Endothelial cell of umbilical vein (primary cell): ENCODE measurements around the gene HABP4. TPM values are rescaled to one million over a fixed set of nuclear protein-coding genes. Genes with fewer than 3 reads are reported as not detected.

Source experiments
- BruUV-seq: library from RNA; stranded (reverse); fragments of 400-500 nt; replicated peaks from 2 replicates; lab custom pipeline; 2021; lab: Mats Ljungman, UMichigan
- CTCF ChIA-PET: fragments of 300-600, 350-600 bp; sonication (Branson Sonifier 250); formaldehyde crosslinking; loops from one replicate; lab custom pipeline; 2021; ENCODE audit warnings: antibody characterized with exemption, inconsistent platforms; lab: Charles Lee
- POLR2A ChIA-PET: fragments of 300-600, 350-600 bp; sonication (Branson Sonifier 250); formaldehyde crosslinking; loops from one replicate; lab custom pipeline; 2021; ENCODE audit warnings: antibody characterized with exemption, inconsistent platforms; lab: Charles Lee
- DNase-seq: peaks from one replicate; pipeline ENCODE4 v3.0.0-alpha.2; 2011; ENCODE audit warnings: low read depth, low spot score
- FAIRE-seq: peaks from 2 replicates; lab custom pipeline; 2011; peaks lifted over from hg19 to GRCh38; lab: Jason Lieb, UNC
- H2AFZ ChIP-seq: 2 replicates; pipeline ENCODE4 v1.6.0; 2012; ENCODE audit warnings: low read depth, low read length, control low read depth, inconsistent platforms
- H3K27ac ChIP-seq: 2 replicates; pipeline ENCODE4 v1.5.1; 2011; ENCODE audit warnings: low read depth, mild to moderate bottlenecking, control low read depth, low read length, moderate library complexity; ENCODE audit not compliant: insufficient read depth
- H3K27me3 ChIP-seq, 2 experiments: 2 replicates each; pipeline versions ENCODE4 v1.6.0 to v1.6.1; 2011; ENCODE audit warnings: low read length in 2 of 2, mixed read lengths in 1 of 2; ENCODE audit not compliant: control insufficient read depth in 2 of 2, insufficient read depth in 2 of 2
- H3K36me3 ChIP-seq, 2 experiments: 2 replicates in 1 of 2; 3 replicates in 1 of 2; pipeline ENCODE4 v1.5.1; 2011; ENCODE audit warnings: low read length in 2 of 2, mild to moderate bottlenecking in 1 of 2, moderate library complexity in 1 of 2; ENCODE audit not compliant: control insufficient read depth in 2 of 2, insufficient read depth in 2 of 2; ENCODE audit errors: extremely low read depth in 1 of 2
- H3K4me1 ChIP-seq: 3 replicates; pipeline ENCODE4 v1.5.1; 2011; ENCODE audit warnings: mild to moderate bottlenecking, low read length; ENCODE audit not compliant: control insufficient read depth, insufficient read depth; ENCODE audit errors: extremely low read depth
- H3K4me2 ChIP-seq: 2 replicates; pipeline ENCODE4 v1.6.1; 2011; ENCODE audit warnings: low read length, control low read depth, mixed read lengths; ENCODE audit not compliant: insufficient read depth
- H3K4me3 ChIP-seq, 3 experiments: fragments of 200-600 bp in 1 of 3; sonication (generic), shearing (Covaris generic) in 1 of 3; replicated peaks in 1 of 3; 2 replicates each; pipeline ENCODE4 v1.5.1; 2011 to 2016; ENCODE audit warnings: control low read depth in 3 of 3, low read length in 3 of 3, mild to moderate bottlenecking in 2 of 3, inconsistent platforms in 1 of 3, low read depth in 1 of 3, moderate library complexity in 1 of 3; ENCODE audit not compliant: insufficient read depth in 1 of 3
- H3K79me2 ChIP-seq: 2 replicates; pipeline ENCODE4 v1.6.0; 2012; ENCODE audit warnings: low read length, inconsistent platforms; ENCODE audit not compliant: control insufficient read depth, insufficient read depth
- H3K9ac ChIP-seq: replicated peaks from 2 replicates; pipeline ENCODE3; 2011; ENCODE audit warnings: low read length, control low read depth; ENCODE audit not compliant: insufficient read depth; ENCODE audit errors: extremely low read depth
- H3K9me1 ChIP-seq: replicated peaks from 3 replicates; pipeline ENCODE4 v1.6.0; 2011; ENCODE audit warnings: mild to moderate bottlenecking, low read length; ENCODE audit not compliant: control insufficient read depth, insufficient read depth; ENCODE audit errors: extremely low read depth
- H3K9me3 ChIP-seq: replicated peaks from 2 replicates; pipeline ENCODE4 v1.5.1; 2012; ENCODE audit warnings: low read length, inconsistent platforms; ENCODE audit not compliant: control insufficient read depth, insufficient read depth
- H4K20me1 ChIP-seq: replicated peaks from 2 replicates; pipeline ENCODE3; 2011; ENCODE audit warnings: mild to moderate bottlenecking, low read length; ENCODE audit not compliant: control insufficient read depth, insufficient read depth; ENCODE audit errors: extremely low read depth
- EZH2 ChIP-seq: IDR thresholded peaks from 2 replicates; pipeline ENCODE4 v1.6.1; 2012; ENCODE audit warnings: borderline replicate concordance, low read depth, mild to moderate bottlenecking, moderate library complexity, low read length, inconsistent platforms; ENCODE audit not compliant: severe bottlenecking
- FOS ChIP-seq: IDR thresholded peaks from 2 replicates; pipeline ENCODE4 v1.6.1; 2011; ENCODE audit warnings: mild to moderate bottlenecking, low read length, moderate library complexity, borderline replicate concordance; ENCODE audit not compliant: insufficient read depth
- GATA2 ChIP-seq: IDR thresholded peaks from 2 replicates; pipeline ENCODE4 v1.7.0; 2011; ENCODE audit warnings: low read depth, mild to moderate bottlenecking, moderate library complexity, mixed read lengths, low read length; ENCODE audit not compliant: insufficient read length, insufficient read depth
- JUN ChIP-seq: IDR thresholded peaks from 2 replicates; pipeline ENCODE4 v1.6.1; 2011; ENCODE audit warnings: borderline replicate concordance, low read depth; ENCODE audit not compliant: insufficient read length, insufficient read depth
- MAX ChIP-seq: IDR thresholded peaks from 2 replicates; pipeline ENCODE4 v1.6.1; 2011; ENCODE audit not compliant: insufficient read depth, insufficient read length
- MYC ChIP-seq: IDR thresholded peaks from one replicate; pipeline ENCODE4 v1.6.1; 2011; ENCODE audit warnings: mild to moderate bottlenecking, low read depth, low read length
- POLR2A ChIP-seq: IDR thresholded peaks from 2 replicates; pipeline ENCODE4 v1.6.1; 2012; ENCODE audit warnings: low read depth, mild to moderate bottlenecking, control low read depth, low read length
- POLR2AphosphoS5 ChIP-seq: IDR thresholded peaks from 2 replicates; pipeline ENCODE4 v1.6.1; 2012; ENCODE audit warnings: low read depth, mild to moderate bottlenecking, control low read depth, low read length, moderate library complexity; ENCODE audit not compliant: insufficient read depth
- dilution Hi-C: fragments of 300-500 bp; cut with MboI; formaldehyde crosslinking; loops from one replicate; pipeline ENCODE4 v1.15.0; 2019; ENCODE audit warnings: low sequenced_read_pairs; ENCODE audit not compliant: extremely low pct_ligation_motif_present
- intact Hi-C: fragments of 100-400 bp; cut with micrococcal nuclease; formaldehyde crosslinking; loops from one replicate; pipeline ENCODE4 v1.10.0; 2022
- polyA plus RNA-seq, 4 experiments: library from polyadenylated mRNA; depleted of rRNA in 3 of 4; stranded (reverse) in 3 of 4; unstranded in 1 of 4; fragments of >200 nt; gene quantifications; 2 replicates each; pipeline versions ENCODE4 v1.2.1 to v1.2.3, GENCODE V29; 2011 to 2012; ENCODE audit warnings: missing spikeins in 1 of 4
- total RNA-seq: library from RNA; stranded (reverse); gene quantifications from 2 replicates; pipeline ENCODE4 v1.2.3, GENCODE V29; 2021
- TF ChIP-seq, protein P1 (sequence below), 2 donors: IDR thresholded peaks; 1 replicate in 1 of 2; 2 replicates in 1 of 2; pipeline ENCODE4 v1.5.1; 2011; ENCODE audit warnings: low read length in 2 of 2, mild to moderate bottlenecking in 2 of 2, moderate library complexity in 2 of 2, control low read depth in 1 of 2, inconsistent platforms in 1 of 2, low read depth in 1 of 2; ENCODE audit not compliant: insufficient read depth in 1 of 2; ENCODE audit errors: extremely low read depth in 1 of 2

HABP4 gene
- total and polyA plus RNA-seq, 2 donors (not counting 3 experiments of a cell fraction or from before 2014, with no cell fraction given), result 4.6 to 11.1 TPM

GRCh38 chr9:96487949-96488348 lies 38.0 kb downstream of the HABP4 start:
- no peak overlapping the region for H3K4me2 ChIP-seq
- H3K27ac ChIP-seq, result no peak overlapping the region
- H3K27me3 ChIP-seq, result no peaks in the 10 kb centered on the region
- H3K9me1 ChIP-seq, result no peaks in the 10 kb centered on the region
- dilution Hi-C loops, result no loop called here
- no peak overlapping the region for H2AFZ ChIP-seq
- TF ChIP-seq POLR2A (no peak), MAX (no peak), GATA2 (no peak), JUN (no peak), EZH2 (no peak), FOS (no peak), POLR2AphosphoS5 (no peak), MYC (no peak)
- TF ChIP-seq, protein P1, sequence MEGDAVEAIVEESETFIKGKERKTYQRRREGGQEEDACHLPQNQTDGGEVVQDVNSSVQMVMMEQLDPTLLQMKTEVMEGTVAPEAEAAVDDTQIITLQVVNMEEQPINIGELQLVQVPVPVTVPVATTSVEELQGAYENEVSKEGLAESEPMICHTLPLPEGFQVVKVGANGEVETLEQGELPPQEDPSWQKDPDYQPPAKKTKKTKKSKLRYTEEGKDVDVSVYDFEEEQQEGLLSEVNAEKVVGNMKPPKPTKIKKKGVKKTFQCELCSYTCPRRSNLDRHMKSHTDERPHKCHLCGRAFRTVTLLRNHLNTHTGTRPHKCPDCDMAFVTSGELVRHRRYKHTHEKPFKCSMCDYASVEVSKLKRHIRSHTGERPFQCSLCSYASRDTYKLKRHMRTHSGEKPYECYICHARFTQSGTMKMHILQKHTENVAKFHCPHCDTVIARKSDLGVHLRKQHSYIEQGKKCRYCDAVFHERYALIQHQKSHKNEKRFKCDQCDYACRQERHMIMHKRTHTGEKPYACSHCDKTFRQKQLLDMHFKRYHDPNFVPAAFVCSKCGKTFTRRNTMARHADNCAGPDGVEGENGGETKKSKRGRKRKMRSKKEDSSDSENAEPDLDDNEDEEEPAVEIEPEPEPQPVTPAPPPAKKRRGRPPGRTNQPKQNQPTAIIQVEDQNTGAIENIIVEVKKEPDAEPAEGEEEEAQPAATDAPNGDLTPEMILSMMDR (IDR thresholded peaks at IDR 0.05; ENCODE audit: extremely low read depth in 1 of 2, insufficient read depth in 1 of 2, low read depth in 1 of 2, low read length in 2 of 2), result no peak
- CTCF ChIA-PET, result no interaction called here
- intact Hi-C loops, result no loop called here
- POLR2A ChIA-PET, result no interaction called here
- H3K36me3 ChIP-seq, result peaks cover 3 to 6% of the 10 kb centered on the region in 2 experiments
- FAIRE-seq (no peak), DNase-seq (no peak)
- no peaks in the 10 kb centered on the region for H3K4me1 ChIP-seq
- H3K9ac ChIP-seq, result no peak overlapping the region
- no peak overlapping the region for H3K4me3 ChIP-seq
- no peaks in the 10 kb centered on the region for H3K79me2 ChIP-seq
- BruUV-seq, result no TSS peak
- H3K9me3 ChIP-seq, result no peaks in the 10 kb centered on the region
- H4K20me1 ChIP-seq, result no peaks in the 10 kb centered on the region
